MCF 10A (cell line): ENCODE data around the gene SNX32. TPM values are rescaled to one million over a fixed set of nuclear protein-coding genes. Genes with fewer than 3 reads are reported as not detected.
"Not testable (repeated sequence)": the region's sequence is repeated elsewhere in the genome, so short reads cannot be mapped to it uniquely, and the experiment has no call there.

Experiments
- BruUV-seq: library from RNA; stranded (reverse); fragments of 400-500 nt; replicated peaks from 2 replicates; lab custom pipeline; 2021; lab: Mats Ljungman, UMichigan
- CTCF ChIA-PET: fragments of 300-600 bp; sonication (Branson Sonifier 250); formaldehyde crosslinking; extraction: SDS; loops from one replicate; lab custom pipeline; 2021; ENCODE audit warnings: antibody characterized with exemption, inconsistent platforms; lab: Yijun Ruan, JAX
- POLR2A ChIA-PET: fragments of 300-600, 350-650 bp; sonication (Branson Sonifier 250); formaldehyde crosslinking; extraction: SDS; loops from one replicate; lab custom pipeline; 2020; ENCODE audit warnings: antibody characterized with exemption, inconsistent platforms; lab: Yijun Ruan, JAX
- DNase-seq: peaks from one replicate; pipeline ENCODE4 v3.0.0-alpha.2; 2018; ENCODE audit not compliant: unreplicated experiment
- H3K27ac Mint-ChIP-seq: one replicate; pipeline ENCODE4 v1.8.0; 2022; ENCODE audit warnings: mild to moderate bottlenecking, low read depth, mixed read lengths; ENCODE audit not compliant: unreplicated experiment
- H3K27me3 Mint-ChIP-seq: one replicate; pipeline ENCODE4 v1.8.0; 2022; ENCODE audit warnings: mixed read lengths; ENCODE audit not compliant: insufficient read depth, unreplicated experiment
- H3K36me3 Mint-ChIP-seq: one replicate; pipeline ENCODE4 v1.8.0; 2022; ENCODE audit warnings: mild to moderate bottlenecking, moderate library complexity, mixed read lengths; ENCODE audit not compliant: insufficient read depth, unreplicated experiment
- H3K4me1 Mint-ChIP-seq: one replicate; pipeline ENCODE4 v1.8.0; 2022; ENCODE audit warnings: mixed read lengths; ENCODE audit not compliant: insufficient read depth, unreplicated experiment
- H3K4me3 Mint-ChIP-seq: one replicate; pipeline ENCODE4 v1.8.0; 2022; ENCODE audit warnings: mild to moderate bottlenecking, moderate library complexity, mixed read lengths; ENCODE audit not compliant: unreplicated experiment
- H3K9me3 Mint-ChIP-seq: one replicate; pipeline ENCODE4 v1.8.0; 2022; ENCODE audit warnings: mixed read lengths; ENCODE audit not compliant: unreplicated experiment
- CTCF ChIP-seq: fragments of 200-600 bp; IDR thresholded peaks from one replicate; pipeline ENCODE4 v1.8.0; 2022; ENCODE audit warnings: antibody characterized with exemption, mild to moderate bottlenecking; ENCODE audit not compliant: unreplicated experiment
- intact Hi-C: fragments of 100-400 bp; cut with micrococcal nuclease; formaldehyde crosslinking; loops from 2 replicates; pipeline ENCODE4 v1.14.1; 2022
- total RNA-seq: library from RNA; stranded (reverse); gene quantifications from 2 replicates; pipeline ENCODE4 v1.2.3, GENCODE V29; 2022

The SNX32 gene
- total RNA-seq, 1 experiment from 2014 or later, result not detected

GRCh38 chr11:65842144-65842543 lies 8.4 kb downstream of the SNX32 start:
- no peak for TF ChIP-seq CTCF
- no peaks in the 10 kb centered on the region for H3K4me1 Mint-ChIP-seq
- no peak overlapping the region for H3K4me3 Mint-ChIP-seq
- ChIA-PET POLR2A (interaction anchor here (0.6 to 1.9 kb wide), 4 partner anchors 8 to 356 kb away, joined by 3 to 8 read pairs (median 3); partner anchors contain the start of gene CFL1), CTCF (interaction anchor here (0.9 to 2.3 kb wide), 3 partner anchors 10 to 146 kb away, joined by 3 to 7 read pairs (median 4); no protein-coding TSS in a partner anchor)
- intact Hi-C loops, result no loop called here
- H3K27me3 Mint-ChIP-seq, result no peaks in the 10 kb centered on the region
- DNase-seq, result no peak
- H3K9me3 Mint-ChIP-seq, result no peaks in the 10 kb centered on the region
- no TSS peak for BruUV-seq
- H3K27ac Mint-ChIP-seq, result no peak overlapping the region
- H3K36me3 Mint-ChIP-seq, result no peaks in the 10 kb centered on the region

- H3K36me3 Mint-ChIP-seq, result no peaks in the 10 kb centered on the region
- H3K27ac Mint-ChIP-seq, result no peak overlapping the region
- no peaks in the 10 kb centered on the region for H3K9me3 Mint-ChIP-seq
- ChIA-PET CTCF (interaction anchor here (1.0 to 2.3 kb wide), 3 partner anchors 14 to 132 kb away, joined by 4 to 7 read pairs (median 4); no protein-coding TSS in a partner anchor), POLR2A (interaction anchor here (1.1 to 1.9 kb wide), 2 partner anchors 15 to 131 kb away, joined by 3 to 8 read pairs; partner anchors contain the start of genes CFL1 and KAT5)
- DNase-seq, result no peak
- no peak for TF ChIP-seq CTCF
- H3K4me1 Mint-ChIP-seq, result no peaks in the 10 kb centered on the region
- no peaks in the 10 kb centered on the region for H3K27me3 Mint-ChIP-seq
- no TSS peak for BruUV-seq
- intact Hi-C loops, result no loop called here
- no peak overlapping the region for H3K4me3 Mint-ChIP-seq
Measured at GRCh38 chr11:65843811-65844210, 10.0 kb downstream of the SNX32 start.

GRCh38 chr11:65844231-65844872 lies 10.6 kb downstream of the SNX32 start:
- intact Hi-C loops, result no loop called here
- Mint-ChIP-seq H3K36me3 (no peaks in the 10 kb centered on the region), H3K27ac (no peak overlapping the region), H3K9me3 (no peaks in the 10 kb centered on the region), H3K4me3 (no peak overlapping the region), H3K27me3 (no peaks in the 10 kb centered on the region), H3K4me1 (no peaks in the 10 kb centered on the region)
- POLR2A ChIA-PET, result interaction anchor here (1.1 kb wide), 1 partner anchor 132 kb away, joined by 3 read pairs; the partner anchor contains the start of gene KAT5
- no peak for DNase-seq
- BruUV-seq, result no TSS peak
- CTCF ChIA-PET, result interaction anchor here (0.9 to 2.2 kb wide), 3 partner anchors 15 to 133 kb away, joined by 3 to 4 read pairs (median 4); no protein-coding TSS in a partner anchor
- no peak for TF ChIP-seq CTCF

- BruUV-seq, result no TSS peak
- H3K27me3 Mint-ChIP-seq, result no peaks in the 10 kb centered on the region
- H3K27ac Mint-ChIP-seq, result no peak overlapping the region
- intact Hi-C loops, result no loop called here
- no peak overlapping the region for H3K4me3 Mint-ChIP-seq
- no peaks in the 10 kb centered on the region for H3K9me3 Mint-ChIP-seq
- no peak for TF ChIP-seq CTCF
- peaks cover 8% of the 10 kb centered on the region for H3K36me3 Mint-ChIP-seq
- POLR2A ChIA-PET, result interaction anchor here (1.2 kb wide), 1 partner anchor 9 kb away, joined by 5 read pairs; no protein-coding TSS in a partner anchor
- CTCF ChIA-PET, result interaction anchor here (0.8 to 1.2 kb wide), 4 partner anchors 41 to 198 kb away, joined by 3 to 5 read pairs (median 4); partner anchors contain the start of gene FIBP
- H3K4me1 Mint-ChIP-seq, result no peaks in the 10 kb centered on the region
- DNase-seq, result no peak
Measured at GRCh38 chr11:65847746-65848145, 14.0 kb downstream of the SNX32 start.

- CTCF ChIA-PET, result interaction anchor here (0.7 to 2.3 kb wide), 6 partner anchors 11 to 197 kb away, joined by 3 to 10 read pairs (median 4); partner anchors contain the start of genes CCDC85B, FIBP and MUS81
Measured at GRCh38 chr11:65848693-65849092, 14.9 kb downstream of the SNX32 start.

More at GRCh38 chr11:65848693-65849092, 14.9 kb downstream of the SNX32 start:
- DNase-seq, H3K4me1 Mint-ChIP-seq, intact Hi-C loops, H3K27me3 Mint-ChIP-seq, H3K4me3 Mint-ChIP-seq, H3K9me3 Mint-ChIP-seq, H3K27ac Mint-ChIP-seq, POLR2A ChIA-PET, BruUV-seq: not testable (repeated sequence)
- H3K36me3 Mint-ChIP-seq, result peaks cover 16% of the 10 kb centered on the region
